Stimulated activated CD8-positive, alpha-beta memory T cell treated with anti-CD3 and anti-CD28 coated beads, Interleukin-15, amount 100 ng/mL, for 24 hours (primary cell): ENCODE data around the gene LDAH.

Source experiments
- DNase-seq: peaks from one replicate; pipeline ENCODE4 v3.0.0-alpha.2; 2020; ENCODE audit warnings: low read depth

The LDAH gene

DNA sequence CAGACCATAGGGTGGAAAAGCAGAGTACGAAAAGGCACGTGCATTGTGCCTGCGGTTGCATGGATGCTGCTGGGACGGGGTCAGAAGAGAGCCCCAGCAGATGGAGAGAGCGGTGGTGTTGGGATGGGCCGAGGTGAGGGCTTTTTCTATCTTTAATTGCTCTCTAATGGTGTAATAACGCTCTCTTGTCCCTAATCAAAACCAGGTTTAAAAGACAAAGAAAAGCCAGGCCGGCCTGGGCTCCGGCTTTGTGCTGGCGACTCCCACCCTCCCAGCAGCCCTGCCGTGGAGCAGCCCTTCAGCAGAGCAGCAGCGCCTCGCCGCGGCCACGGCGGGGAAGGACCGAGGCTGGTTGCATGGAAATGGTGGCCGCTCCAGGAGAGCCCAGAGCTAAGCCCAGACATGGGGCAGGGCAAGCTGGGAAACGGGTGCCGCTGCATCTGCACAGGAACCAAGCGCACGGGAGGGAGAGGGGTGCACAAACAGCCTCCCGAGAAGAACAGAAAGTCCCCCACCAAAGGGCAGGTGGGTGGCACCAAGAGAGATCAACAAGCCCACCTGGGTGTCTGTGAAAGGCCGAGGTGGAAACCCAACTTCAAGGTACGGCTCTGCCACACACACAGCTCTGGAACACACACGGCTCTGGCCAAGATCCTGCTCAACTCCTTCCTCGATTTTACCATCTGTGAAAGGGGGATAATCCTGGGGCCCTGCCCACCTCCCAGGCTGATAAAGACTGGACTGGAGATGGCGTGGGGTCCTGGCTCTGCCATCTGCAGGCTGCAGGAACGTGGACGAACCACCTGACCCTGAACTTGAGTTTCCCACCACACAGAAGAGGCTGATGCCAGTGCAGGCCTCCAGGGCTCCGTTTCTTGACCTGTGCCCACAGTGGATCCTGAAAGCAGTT, 187.0 kb downstream of the LDAH start:
- DNase-seq: no peak

DNA sequence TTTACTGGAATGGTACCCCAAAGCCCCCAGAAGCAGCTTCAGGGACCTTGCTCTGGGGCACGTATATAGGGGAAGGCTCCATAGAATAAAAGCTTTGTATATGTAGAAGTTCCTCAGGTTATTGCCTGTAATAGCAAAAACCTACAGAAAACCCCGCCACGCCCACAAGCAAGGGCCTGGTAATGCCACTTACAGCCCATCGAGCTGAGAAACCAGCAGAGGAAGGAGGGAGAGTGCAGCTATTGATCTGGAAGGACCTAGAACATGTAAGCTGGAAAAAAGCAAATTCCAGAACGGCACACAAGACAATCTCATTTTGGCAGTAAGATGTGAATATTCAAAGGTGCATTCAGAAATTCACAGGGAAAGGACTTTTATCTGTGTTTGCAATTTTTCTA, 187.8 kb downstream of the LDAH start:
- DNase-seq: no peak

DNA sequence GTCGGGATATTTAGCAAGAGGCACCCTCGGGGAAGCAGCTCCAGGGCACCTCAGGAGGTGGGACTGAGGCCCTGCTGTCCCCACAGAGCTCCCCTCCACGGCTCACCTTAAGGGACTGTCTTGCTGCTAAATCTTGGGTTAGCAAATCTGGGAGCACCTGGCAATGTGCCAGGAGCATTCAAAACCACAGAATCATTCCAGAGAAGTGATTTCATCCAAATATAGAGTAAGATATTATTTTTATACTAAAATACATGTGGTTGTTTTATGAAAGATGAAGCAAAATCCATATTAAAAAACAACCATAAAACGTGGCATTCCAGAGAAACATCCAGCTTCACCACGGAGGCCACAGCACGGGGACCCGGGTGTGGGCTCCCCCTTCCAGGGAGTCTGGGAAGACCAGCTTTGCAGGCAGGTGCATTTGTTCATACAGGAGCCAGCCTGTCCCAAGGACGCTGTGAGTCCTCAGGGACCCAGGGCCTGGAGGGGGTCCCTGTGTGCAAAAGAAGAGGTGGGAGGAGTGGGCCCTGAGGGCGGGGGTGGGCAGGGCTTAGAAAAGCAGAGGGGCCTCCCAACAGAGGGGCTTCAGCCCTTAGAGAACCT, 188.3 kb downstream of the LDAH start:
- no peak for DNase-seq
